ENCODE results near the gene DDX53. TPM values are rescaled to one million over a fixed set of nuclear protein-coding genes. Genes with fewer than 3 reads are reported as not detected.

DDX53 gene
- not detected in 2 replicates for total RNA-seq

GRCh38 chrX:22999696-23000223 lies at the start of gene DDX53:
Gene DDX53 (plus strand): TSS chrX:22999960. CDS start chrX:23000058, 98 bp downstream.

